Measurements from ENCODE around the gene CUBN. TPM values are rescaled to one million over a fixed set of nuclear protein-coding genes. Genes with fewer than 3 reads are reported as not detected.

The CUBN gene
- polyA plus RNA-seq, 4 donors, result 100 to 272 (median 187) TPM

GRCh38 chr10:17049195-17049594 is 80.4 kb downstream of the CUBN start:
- no peak for DNase-seq (ENCODE audit: low read depth in 4 of 4, low spot score in 2 of 4)

GRCh38 chr10:17047908-17048307 is 81.7 kb downstream of the CUBN start:
- no peak for DNase-seq (ENCODE audit: low read depth in 4 of 4, low spot score in 2 of 4)

DNA sequence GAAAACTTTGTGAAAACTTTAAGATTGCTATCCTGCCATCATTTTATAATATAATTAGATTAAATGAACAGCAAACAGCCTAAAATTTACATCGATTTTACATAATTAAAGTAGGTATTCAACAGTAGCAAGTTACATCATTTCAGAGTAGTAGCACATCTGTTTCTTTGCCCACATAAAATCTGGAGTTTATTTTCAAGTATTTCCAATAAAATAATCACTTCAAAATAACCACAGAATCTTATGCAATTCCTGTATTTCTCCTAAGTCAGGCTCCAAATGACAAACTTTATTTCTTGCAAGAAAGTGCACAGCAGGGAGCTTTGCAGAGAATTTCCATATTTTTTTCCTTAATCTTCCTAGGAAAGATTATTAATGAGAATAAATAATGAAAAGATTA is 82.6 kb downstream of the CUBN start:
- DNase-seq (ENCODE audit: low read depth in 4 of 4, low spot score in 2 of 4), result no peak

DNA sequence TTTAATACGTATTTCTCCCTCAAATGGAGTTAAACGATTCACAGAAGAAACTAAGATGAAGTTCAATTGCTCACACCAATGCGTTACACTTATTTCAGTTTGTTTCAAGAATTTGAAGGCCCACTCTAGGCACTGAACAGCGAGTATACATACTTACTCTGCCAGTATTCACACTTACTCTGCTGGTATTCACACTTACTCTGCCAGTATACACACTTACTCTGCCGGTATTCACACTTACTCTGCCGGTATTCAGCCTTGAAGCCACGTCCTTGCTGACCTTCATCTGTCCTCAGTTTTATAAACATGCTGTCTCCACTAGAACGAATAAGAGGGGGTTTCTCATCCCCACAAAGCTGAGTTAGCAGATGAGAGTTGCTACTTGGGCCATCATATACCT is 86.0 kb downstream of the CUBN start:
- DNase-seq (ENCODE audit: low read depth in 4 of 4, low spot score in 2 of 4), result no peak

- DNase-seq (ENCODE audit: low read depth in 4 of 4, low spot score in 2 of 4), result no peak
Observed at GRCh38 chr10:17041626-17042520, 87.7 kb downstream of the CUBN start.

- DNase-seq (ENCODE audit: low read depth in 4 of 4, low spot score in 2 of 4), result no peak
Observed at GRCh38 chr10:17038627-17039026, 91.0 kb downstream of the CUBN start.

GRCh38 chr10:17037910-17038309 is 91.7 kb downstream of the CUBN start:
- no peak for DNase-seq (ENCODE audit: low read depth in 4 of 4, low spot score in 2 of 4)

GRCh38 chr10:17035446-17035845 is 94.2 kb downstream of the CUBN start:
- no peak for DNase-seq (ENCODE audit: low read depth in 4 of 4, low spot score in 2 of 4)

GRCh38 chr10:17033529-17034260 is 95.9 kb downstream of the CUBN start:
- no peak for DNase-seq (ENCODE audit: low read depth in 4 of 4, low spot score in 2 of 4)

GRCh38 chr10:17031637-17032635 is 97.7 kb downstream of the CUBN start:
- DNase-seq (ENCODE audit: low read depth in 4 of 4, low spot score in 2 of 4), result no peak

- no peak for DNase-seq (ENCODE audit: low read depth in 4 of 4, low spot score in 2 of 4)
Observed at GRCh38 chr10:17029581-17030271, 99.9 kb downstream of the CUBN start.

DNA sequence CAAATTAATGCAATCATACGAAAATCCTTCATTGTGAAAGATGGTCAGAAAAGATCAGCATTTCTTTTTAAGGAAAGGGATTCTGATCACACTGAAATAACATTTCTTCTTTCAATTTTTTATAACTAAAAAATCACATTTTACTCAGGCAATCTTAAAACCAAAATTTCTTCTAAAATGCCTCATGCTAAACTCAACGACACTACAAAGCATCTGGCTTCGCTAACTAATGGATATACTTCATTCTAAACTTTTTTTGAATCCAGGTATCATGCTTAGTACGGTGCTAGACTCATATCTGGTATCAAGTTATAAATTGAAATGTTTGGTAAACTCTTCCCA is 100.4 kb downstream of the CUBN start:
- DNase-seq (ENCODE audit: low read depth in 4 of 4, low spot score in 2 of 4), result no peak

DNA sequence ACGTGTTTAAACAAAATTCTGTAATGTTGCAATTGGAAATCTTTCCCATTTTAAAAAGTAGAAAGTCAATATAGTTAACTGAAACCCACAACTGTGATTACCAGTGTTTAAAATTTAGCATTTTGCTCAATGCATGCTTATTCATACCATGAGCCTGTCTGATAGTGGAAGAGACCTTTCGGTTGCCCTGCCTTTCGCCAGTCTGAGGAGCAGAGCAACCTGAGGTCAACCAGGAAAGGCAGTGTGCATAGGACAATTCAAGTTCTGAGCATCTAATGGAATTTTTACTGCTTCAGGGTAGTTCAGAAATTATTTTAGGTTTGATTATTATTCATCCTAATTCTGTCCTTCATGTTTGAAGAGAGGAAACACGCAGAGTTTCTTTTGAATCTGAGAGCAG is 100.8 kb downstream of the CUBN start:
- no peak for DNase-seq (ENCODE audit: low read depth in 4 of 4, low spot score in 2 of 4)

DNA sequence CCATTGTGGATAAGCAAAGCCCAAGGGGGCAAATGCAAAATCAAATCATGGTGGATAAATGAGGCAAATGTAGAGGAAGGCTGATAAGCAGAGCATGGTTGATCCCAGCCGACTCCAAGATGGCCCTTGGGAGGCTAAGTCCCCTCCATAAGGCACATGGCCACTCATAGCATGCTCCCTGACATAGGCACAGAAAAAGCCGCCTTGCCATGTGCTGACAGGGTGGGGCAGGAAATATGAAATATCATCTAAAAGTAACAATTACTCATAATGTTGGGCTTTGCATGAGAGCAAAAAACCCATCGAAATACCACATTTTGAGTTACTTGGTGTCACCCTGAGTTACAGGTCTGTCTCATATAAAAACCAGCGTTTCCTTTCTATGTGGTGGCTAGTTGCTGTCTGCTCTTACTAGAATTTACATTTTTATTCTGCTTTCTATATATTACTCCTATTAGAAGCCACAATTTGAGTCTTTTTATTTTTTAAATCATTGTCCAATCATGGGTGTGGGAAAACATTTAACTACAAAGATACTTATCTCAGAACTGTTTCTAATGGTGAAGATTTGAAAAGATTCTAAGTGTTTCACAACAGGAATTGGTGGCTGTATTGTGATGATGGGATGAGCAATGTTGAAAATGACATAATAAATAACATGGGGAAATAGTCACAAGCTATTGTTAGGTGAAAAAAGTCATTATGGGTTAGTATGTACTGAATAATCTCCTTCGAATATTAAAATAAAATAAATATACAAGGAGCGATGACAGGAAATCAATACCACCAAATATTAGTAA is 102.7 kb downstream of the CUBN start:
- no peak for DNase-seq (ENCODE audit: low read depth in 4 of 4, low spot score in 2 of 4)

- no peak for DNase-seq (ENCODE audit: low read depth in 4 of 4, low spot score in 2 of 4)
Observed at GRCh38 chr10:17025444-17026295, 103.9 kb downstream of the CUBN start.

DNA sequence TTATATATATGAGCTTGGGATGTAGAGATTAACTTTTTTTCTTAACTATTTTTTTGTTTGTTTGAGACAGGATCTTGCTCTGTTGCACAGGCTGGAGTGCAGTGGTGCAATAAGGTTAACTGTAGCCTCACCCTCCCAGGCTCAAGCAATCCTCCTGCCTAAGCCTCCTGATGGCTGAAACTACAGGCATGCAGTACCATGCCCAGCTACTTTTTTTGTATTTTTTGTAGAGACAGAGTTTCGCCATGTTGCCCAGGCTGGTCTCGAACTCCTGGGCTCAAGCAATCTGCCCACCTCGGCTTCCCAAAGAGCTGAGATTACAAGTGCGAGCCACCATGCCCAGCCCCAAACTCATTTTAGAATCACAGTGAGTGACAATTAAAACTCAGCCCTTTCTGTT is 105.2 kb downstream of the CUBN start:
- no peak for DNase-seq (ENCODE audit: low read depth in 4 of 4, low spot score in 2 of 4)

- DNase-seq (ENCODE audit: low read depth in 4 of 4, low spot score in 2 of 4), result peak in 2 of 4 donors; percentile 37 to 48
Observed at GRCh38 chr10:17023386-17024298, 106.0 kb downstream of the CUBN start.

All from left renal cortex interstitium (tissue), 4 donors.